COLO668 (cell line): ENCODE data around the gene STIM1.

ENCODE experiments used
- DNase-seq: peaks from one replicate; lab custom pipeline; 2025; ENCODE audit not compliant: unreplicated experiment; lab: John Stamatoyannopoulos, UW

The STIM1 gene

DNA sequence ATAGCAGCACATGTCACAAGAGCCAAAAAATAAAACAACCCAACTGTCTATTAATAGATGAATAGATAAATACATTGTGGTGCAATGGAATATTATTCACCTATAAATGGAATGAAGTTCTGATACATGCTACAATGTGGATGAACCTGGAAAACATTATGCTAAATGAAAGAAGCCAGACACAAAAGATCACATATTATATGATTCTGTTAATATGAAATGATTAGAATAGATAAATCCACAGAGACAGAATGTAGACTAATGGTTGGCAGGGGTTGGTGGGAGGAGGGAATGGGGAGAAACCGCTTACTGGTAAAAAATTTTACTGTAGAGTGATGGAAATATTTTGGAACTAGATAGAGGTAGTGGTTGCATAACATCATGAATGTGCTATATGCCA, 206.2 kb downstream of the STIM1 start:
- DNase-seq: no peak

DNA sequence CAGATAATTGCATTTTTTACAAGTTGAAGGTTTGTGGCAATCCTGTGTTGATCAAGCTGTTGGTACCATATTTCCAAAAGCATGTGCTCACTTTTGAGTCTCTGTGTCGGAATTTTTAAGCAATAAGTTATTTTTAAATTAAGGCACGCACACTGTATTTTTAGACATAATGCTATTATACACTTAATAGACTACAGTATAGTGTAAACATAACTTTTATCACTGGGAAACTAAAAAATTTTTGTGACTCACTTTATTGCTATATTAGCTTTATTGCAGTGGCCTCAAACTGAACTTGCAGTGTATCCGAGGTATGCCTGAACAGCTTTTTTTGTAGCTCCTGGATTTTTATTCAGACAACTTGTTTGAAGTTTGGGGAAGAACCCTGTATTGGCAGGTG, 207.9 kb downstream of the STIM1 start:
- DNase-seq: no peak

DNA sequence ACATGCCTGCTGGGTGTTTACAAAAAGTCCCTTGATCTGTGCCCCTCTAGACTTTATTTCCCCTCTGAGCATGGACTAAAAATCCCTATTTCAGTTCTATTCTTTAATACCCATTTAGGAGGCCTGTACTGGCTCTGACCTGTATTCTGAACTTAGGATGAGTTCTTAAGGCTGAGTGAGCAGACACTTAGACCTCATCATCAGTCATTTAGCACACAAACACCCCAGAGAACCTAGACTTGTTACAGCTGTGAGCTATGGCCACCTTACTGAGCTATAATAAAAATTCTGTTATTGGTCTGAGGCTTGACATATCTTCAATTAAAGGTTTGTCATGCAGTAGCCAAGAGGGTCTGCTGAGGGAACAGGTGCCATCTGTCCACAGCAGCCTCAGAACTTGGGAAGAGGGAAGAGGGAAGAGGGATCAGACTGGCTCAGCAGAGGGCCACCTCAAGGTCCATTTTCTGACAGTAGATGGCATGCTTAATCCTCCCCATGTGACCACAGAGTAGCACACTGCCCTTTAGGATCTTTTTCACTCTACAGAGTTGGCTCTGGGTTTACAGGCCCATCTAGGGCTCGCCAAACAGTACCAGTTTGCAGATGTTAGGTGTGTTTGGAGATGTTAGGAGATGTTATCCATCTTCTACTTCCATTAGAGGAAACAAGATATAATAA, 209.0 kb downstream of the STIM1 start:
- DNase-seq: no peak

DNA sequence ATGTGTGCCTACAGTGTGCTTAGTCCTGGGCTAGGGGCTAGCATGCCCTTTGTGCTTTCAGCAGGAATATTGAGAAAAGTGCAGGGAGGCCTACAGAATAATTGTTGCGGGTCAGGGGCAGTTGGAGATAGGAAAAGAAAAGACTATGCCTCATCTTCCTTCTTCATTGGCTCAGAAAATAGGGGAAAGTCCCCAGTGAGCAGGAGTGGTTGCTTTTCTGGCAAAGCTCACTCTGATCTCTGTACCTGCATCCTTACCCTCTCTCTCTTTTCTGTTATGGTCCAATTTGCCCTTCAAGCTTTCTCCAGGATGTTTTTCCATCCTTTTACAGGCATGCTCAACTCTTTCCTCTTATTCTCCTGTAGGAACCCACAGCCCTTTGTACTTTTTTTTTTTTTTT, 209.6 kb downstream of the STIM1 start:
- DNase-seq: no peak

DNA sequence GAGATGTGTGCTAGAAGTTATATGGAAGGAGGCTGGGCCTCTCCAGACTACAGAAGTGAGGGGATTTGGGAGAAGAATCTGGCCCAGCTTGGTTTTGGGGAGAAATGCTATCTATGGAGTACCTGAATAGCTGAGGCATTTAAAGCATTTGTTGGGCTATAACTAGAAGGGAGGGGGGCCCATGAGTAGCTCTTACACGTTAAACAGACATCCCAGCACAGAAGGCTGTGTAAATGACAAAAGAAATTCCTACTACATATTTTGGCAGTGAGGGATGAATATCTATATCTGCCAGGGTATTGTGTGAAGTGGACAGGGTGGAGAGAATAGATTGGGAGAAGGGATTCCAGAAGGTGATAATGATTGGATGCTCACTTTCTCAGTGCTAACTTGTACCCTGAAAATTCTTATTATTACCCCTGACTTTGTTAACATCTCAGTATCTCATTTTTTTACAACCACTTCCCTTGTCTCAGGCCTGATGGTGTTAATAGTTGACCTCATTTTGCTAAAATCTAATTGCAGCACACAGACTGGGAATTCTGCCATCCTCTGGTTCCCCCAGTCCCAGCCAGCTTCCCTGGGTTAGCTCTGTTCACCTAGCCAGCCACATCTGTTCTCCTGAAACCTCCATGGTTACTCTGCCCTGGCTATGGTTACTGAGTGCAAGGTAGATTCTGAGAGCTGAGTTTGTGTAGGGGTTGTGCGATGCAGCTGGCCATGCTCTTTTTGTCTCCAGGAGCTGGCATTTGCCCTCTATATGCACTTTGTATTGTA, 210.3 kb downstream of the STIM1 start:
- DNase-seq: no peak

DNA sequence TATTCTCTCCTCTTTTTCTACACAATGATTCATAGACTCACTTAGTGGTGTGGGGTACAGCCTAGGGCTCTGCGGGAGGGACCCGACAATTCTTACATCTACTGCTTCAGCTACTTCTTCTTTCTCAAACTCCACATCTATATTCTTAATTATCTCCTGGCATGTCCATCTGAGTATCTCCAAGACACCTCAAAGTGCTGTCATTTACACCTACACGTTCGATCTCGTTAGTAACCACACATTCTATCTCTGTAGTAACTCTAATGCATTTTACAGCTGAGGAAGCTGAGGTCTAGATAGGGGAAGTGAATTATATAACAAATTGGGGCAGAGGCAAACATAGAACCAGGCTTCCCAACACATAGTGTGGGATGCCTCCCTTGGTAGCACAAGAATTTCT, 211.4 kb downstream of the STIM1 start:
- DNase-seq: no peak

DNA sequence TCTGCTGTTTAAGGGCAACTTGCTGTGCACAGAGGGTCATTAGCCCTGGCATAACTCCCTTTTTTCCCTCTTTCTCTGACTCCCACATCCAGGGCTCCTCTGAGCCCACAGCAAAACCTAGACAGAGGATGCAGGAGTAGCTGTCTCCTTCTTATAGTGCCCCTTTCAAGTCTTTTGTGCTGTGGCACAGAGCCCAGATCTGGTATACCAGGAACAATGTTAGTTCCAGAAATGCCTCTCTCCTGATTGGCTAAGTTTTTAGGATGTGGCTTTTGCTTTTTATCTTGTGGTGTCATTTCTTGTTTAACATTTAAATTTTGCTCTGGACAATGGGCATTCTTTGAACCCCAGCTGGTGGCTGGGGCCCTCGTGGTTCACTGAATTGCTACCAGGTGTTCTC, 213.5 kb downstream of the STIM1 start:
- no peak for DNase-seq

DNA sequence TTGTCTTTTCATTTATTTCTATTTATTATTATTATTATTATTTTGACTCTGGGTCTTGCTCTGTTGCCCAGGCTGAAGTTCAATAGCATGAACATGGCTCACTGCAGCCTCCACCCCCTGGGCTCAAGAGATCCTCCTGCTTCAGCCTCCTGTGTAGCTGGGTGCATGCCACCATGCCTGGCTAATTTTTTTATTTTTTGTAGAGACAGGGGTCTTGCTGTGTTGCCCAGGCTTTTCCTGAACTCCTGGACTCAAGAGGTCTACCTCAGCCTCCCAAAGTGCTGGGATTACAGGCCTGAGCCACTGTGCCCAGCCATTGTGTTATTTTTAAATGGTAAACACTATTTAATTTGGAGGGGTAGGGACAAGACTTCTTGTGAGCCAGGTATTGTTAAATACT, 215.9 kb downstream of the STIM1 start:
- DNase-seq: no peak

DNA sequence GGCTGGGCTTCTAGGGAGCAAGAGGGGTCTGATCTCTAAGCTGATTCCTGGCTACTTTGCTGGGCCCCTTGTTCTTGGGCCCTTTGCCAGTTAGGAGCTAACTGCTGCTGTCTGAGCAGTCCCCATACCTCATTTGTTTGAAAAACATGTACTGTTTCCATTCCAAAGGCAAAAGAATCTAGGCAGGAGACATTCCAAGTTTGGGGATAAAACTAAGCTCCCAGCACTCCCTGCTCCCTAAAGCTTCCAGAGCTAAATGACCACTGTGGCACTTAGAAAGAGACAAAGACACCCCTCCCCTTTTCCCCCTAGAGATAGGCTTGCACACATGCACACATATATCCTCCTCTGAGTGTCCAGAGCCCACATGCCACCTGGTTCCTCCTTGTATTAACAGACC, 216.4 kb downstream of the STIM1 start:
- no peak for DNase-seq

DNA sequence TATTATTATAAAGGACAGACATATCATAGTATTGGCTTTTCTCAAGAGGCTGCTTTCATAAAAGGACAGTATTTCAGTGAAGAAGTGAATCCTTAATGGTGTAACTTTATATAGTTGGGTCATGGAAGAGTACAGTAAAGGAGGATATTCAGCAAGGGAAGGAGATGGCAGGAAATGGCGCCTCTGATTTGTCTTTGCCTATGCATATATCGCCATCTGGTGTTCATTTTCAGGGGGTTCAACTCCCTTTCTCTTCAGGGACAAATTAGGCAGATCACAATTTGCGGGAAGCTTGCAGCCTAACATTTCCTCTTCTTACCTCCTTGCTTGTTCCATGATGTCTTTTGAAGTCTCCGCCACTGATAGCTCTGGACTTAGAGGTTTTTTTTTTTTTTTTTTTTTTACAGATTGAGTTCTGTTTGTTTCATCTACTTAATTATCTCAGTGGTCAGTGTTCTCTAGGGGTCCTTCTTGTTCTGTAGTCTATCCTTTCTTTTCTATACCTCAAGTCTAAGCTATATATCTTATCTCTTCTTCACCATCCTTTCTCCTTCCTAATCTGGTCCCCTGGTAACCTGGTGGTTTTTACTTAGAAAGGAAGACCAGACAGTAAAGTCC, 217.3 kb downstream of the STIM1 start:
- DNase-seq: peak; percentile 42

DNA sequence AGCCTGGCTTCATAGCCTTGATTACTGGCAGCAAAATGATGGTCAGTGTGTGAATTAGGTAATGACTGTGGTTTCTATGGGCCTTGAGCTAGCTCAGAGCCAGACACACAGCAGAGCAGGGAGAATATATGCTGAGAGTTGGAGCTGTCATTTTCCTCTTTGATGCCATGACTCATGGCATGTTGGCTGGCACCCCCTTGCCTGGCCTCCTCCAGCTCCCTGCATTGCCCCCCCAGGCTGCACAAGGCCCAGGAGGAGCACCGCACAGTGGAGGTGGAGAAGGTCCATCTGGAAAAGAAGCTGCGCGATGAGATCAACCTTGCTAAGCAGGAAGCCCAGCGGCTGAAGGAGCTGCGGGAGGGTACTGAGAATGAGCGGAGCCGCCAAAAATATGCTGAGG, 218.8 kb downstream of the STIM1 start:
- no peak for DNase-seq

DNA sequence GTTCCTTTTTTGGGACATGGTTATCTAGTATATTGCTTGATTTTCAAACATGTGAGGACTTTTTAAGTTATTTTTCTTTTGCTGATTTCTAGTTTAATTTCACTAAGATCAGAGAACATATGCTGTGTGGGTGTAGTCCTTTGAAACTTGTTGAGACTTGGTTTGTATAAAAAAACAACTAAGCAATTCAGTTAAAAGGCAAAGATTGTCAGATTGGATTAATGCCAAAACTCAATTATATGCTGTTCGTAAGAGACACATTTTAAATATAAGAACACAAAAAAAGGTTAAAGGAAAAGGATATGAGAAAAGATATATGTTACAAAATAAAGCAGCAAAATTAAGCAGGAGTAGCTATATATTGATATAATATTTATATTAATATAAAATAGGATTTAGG, 221.3 kb downstream of the STIM1 start:
- DNase-seq: no peak

DNA sequence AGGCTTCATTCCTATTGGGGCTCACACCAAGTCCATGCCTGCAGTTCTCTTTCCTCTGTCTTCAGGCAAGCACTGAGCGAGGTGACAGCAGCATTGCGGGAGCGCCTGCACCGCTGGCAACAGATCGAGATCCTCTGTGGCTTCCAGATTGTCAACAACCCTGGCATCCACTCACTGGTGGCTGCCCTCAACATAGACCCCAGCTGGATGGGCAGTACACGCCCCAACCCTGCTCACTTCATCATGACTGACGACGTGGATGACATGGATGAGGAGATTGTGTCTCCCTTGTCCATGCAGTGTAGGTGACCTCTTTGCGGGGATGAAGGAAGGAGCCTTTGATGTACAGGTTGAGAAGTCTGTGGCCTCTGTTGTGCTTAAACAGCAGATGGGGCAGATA, 227.7 kb downstream of the STIM1 start:
- no peak for DNase-seq

DNA sequence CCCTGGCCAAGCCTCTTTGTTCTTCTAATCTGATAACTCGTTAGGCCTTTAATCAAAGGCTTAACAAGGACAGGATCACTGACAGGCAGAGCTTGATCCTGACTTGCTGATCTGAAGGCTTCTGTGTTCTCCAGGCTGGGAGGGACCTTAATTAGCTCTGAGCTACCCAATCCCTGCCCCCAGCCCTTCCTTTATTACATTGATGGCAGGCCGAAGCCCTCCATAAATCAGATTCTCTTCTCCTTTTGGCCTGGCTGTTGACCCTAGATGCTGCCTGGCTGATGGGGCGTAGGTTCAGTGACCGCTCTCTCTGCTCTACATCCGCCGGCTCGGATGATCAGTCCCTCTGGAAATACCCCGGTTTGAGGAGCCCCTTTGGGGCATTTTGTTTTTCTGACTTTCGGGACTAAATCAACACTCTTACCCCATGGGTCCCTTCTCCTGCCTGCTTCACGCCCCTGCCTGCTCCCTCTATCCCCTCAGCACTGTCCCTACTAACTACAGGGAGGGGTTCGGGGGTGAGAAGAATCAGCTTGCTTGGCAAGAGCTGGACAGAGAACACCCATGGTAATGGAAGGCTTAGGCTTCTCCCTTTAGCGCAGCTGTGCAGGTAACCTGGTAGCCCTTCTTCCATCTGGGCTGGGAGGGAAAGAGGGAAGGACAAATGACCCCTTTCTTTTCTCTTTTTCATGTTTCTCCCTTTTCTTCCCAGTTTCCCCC, 229.1 kb downstream of the STIM1 start:
- no peak for DNase-seq

DNA sequence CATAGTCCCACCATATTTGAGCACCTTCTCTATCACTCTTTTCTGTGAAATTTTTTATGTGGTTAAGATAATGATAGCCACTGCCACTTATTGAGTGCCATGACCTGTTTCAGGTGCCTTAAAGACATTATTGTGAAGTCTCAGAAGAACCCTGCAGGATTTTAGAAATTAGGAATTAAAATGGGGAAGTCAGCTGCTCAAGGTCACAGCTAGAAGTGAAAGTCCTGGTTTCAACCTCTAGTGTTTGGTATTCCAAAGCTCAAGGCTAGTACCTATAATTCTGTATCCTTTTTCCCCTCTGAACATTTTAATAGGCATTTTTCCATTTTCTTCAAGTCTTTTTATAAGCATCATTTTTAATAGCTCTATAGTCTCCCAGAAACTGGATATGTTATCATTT, 230.1 kb downstream of the STIM1 start:
- no peak for DNase-seq

DNA sequence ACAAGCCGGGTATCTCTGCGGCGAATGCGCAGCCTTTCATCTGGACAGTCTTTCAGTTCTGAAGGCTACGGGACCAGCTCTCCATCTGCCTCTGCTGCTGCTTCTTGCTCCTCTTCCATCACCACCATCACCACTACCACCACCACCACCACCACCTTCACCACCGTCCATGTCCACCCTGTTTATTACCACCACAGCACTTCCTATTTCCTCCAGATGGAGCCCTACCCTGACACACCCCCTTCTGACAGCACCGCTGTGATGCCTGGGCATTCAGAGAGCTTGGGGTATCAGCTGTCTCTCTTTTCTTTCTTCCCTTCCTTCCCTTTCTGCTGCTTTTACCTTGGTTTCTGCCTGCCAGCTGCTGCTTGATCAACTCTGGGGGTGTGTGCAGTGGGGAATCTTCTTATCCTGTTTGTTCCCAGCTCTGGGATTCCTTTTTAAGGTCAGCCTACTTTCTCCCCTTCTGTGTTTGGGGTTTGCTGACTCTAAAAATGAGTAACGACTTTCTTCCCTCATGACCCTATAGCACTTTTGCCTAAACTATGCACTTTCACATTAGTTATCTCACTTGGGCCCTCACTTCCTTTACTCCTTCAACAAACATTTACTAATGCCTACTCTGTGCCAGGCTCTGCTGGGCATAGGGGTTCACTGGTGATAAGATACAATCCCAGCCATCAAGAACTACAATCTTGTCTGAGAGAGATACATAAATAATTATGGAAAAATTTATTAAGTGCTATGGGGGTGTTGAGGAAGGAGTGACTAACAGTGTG, 231.3 kb downstream of the STIM1 start:
- no peak for DNase-seq

DNA sequence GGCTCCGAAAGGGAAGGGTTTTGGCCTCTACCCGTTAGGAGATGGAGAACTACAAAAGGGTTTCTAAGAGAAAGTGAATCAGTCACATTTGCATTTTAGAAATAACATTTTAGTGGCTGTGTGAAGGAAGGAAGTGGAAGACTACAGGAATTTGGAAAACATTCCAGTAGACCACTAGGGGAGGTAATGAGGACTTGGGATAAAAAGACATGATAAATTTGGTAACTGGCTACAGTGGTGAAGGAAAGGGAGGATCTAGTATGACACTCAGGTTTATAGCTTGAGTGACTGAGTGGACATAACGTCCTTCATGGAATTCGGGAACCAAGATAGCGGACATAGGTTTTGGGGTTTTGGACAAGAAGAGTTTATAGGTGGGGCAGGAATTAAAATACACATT, 232.1 kb downstream of the STIM1 start:
- DNase-seq: no peak

DNA sequence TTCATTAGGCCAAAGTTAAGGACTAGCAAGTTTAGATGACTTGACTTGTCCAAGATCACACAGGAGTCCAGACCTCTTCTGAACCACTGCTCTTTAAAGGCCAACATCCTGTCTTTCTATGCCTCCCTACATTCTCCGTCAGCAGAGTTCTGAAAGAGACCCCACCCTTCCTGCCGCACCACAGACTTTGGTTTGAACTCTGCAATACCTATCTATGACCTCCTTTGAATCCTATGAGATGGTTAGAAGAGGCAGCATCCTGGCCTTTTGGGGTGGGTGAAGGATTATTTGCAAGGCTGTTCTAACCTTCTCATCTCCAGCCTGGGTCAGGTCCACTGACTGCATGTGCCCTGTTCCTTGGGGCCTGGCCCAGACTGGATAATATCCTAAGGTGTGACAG, 234.8 kb downstream of the STIM1 start:
- no peak for DNase-seq

DNA sequence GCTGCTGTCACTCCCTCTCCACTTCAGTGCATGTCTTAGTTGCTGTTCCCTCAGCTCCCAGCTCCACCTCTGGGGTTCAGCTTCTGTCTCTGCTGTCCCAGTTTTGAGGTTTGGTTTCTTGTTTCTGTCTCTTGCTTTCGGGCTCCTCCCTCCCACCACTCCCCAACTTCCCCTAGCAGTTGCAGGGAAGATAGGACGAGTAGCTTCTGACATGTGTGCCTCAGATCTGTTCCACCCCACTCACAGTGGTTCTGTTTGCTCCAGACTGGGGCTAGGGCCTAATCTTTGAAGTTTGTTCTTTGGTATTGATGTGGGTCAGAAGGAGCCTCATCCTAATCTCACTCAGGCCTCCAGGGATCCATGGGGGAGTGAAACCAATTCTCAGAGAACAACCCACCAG, 236.6 kb downstream of the STIM1 start:
- DNase-seq: no peak

DNA sequence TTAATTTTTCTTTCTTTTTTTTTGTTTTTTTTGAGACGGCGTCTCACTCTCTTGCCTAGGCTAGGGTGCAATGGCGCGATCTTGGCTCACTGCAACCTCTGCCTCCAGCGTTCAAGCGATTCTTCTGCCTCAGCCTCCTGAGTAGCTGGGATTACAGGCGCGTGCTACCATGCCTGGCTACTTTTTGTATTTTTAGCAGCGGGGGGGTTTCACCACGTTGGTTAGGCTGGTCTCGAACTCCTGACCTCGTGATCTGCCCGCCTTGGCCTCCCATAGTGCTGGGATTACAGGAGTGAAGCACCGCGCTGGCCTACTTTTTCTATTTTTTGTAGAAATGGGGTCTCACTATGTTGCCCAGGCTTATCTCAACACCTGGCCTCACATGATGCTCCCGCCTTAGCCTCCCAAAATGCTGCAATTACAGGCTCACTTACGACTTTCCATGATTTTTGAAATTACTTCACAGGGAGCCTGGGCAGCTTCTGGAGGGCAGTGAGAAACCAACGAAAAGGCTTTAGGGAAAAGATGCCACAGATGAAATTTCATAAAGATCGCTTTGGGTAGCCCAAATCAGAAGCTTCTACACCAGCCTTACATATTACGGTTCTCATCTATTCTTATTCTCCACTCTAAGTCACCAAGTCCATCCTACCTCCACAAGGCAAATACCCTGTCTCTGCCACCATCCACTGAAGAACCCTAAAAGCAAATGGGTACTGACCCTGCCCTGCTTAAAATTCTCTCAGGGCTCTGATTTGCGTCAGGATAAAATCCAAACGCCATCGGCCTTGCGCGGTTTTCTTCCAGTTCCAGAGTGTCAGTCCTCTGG, 238.3 kb downstream of the STIM1 start:
- no peak for DNase-seq
